IMR-90 (cell line): ENCODE data around the gene CDKAL1. TPM values are rescaled to one million over a fixed set of nuclear protein-coding genes. Genes with fewer than 3 reads are reported as not detected.

Experiments used
- ATAC-seq: fragments of 200-7000 bp; cut with Tn5 transposase; 2 replicates; pipeline ENCODE4 v1.9.1; 2020; ENCODE audit warnings: low read depth, mild to moderate bottlenecking, moderate library complexity
- BruUV-seq: library from RNA; stranded (reverse); fragments of 400-500 nt; replicated peaks from 2 replicates; lab custom pipeline; 2021; lab: Mats Ljungman, UMichigan
- CTCF ChIA-PET: fragments of 300-600 bp; formaldehyde crosslinking; extraction: SDS; loops from one replicate; lab custom pipeline; 2021; ENCODE audit warnings: antibody characterized with exemption; lab: Yijun Ruan, JAX
- POLR2A ChIA-PET: fragments of 300-600 bp; sonication (Branson Sonifier 250); formaldehyde crosslinking; loops from one replicate; lab custom pipeline; 2022; ENCODE audit warnings: antibody characterized with exemption; ENCODE audit not compliant: unreplicated experiment; lab: Charles Lee
- DNase-seq: peaks from one replicate; pipeline ENCODE4 v3.0.0; 2013
- H2AFZ ChIP-seq: replicated peaks from 2 replicates; pipeline ENCODE3; 2013; ENCODE audit warnings: low read length, mild to moderate bottlenecking; ENCODE audit not compliant: poor library complexity
- H2AK5ac ChIP-seq: 2 replicates; pipeline ENCODE4 v1.6.1; 2013; ENCODE audit warnings: low read depth, low read length, inconsistent platforms
- H2AK9ac ChIP-seq: replicated peaks from 2 replicates; pipeline ENCODE3; 2013; ENCODE audit warnings: mild to moderate bottlenecking, low read depth, low read length, moderate library complexity; ENCODE audit not compliant: poor library complexity
- H2BK120ac ChIP-seq: 2 replicates; pipeline ENCODE4 v1.6.1; 2013; ENCODE audit warnings: low read depth, low read length, inconsistent platforms
- H2BK15ac ChIP-seq: 3 replicates; pipeline ENCODE4 v1.6.1; 2013; ENCODE audit warnings: low read depth, low read length, inconsistent platforms
- H2BK20ac ChIP-seq: 2 replicates; pipeline ENCODE4 v1.6.1; 2013; ENCODE audit warnings: low read depth, mild to moderate bottlenecking, inconsistent platforms, low read length, moderate library complexity
- H2BK5ac ChIP-seq: 2 replicates; pipeline ENCODE4 v1.6.1; 2013; ENCODE audit warnings: mild to moderate bottlenecking, low read depth, low read length, inconsistent platforms; ENCODE audit not compliant: poor library complexity, severe bottlenecking
- H3K14ac ChIP-seq: replicated peaks from 2 replicates; pipeline ENCODE4 v1.6.1; 2013; ENCODE audit warnings: low read depth, low read length, inconsistent platforms
- H3K18ac ChIP-seq: 2 replicates; pipeline ENCODE4 v1.6.1; 2013; ENCODE audit warnings: low read depth, low read length, control low read depth
- H3K23ac ChIP-seq: 2 replicates; pipeline ENCODE4 v1.6.1; 2013; ENCODE audit warnings: low read depth, low read length, inconsistent platforms
- H3K27ac ChIP-seq: 2 replicates; pipeline ENCODE4 v1.5.1; 2013; ENCODE audit warnings: mild to moderate bottlenecking, control low read depth, low read length; ENCODE audit not compliant: insufficient read depth
- H3K27me3 ChIP-seq: 2 replicates; pipeline ENCODE4 v1.6.1; 2013; ENCODE audit warnings: low read length; ENCODE audit not compliant: control insufficient read depth, insufficient read depth
- H3K36me3 ChIP-seq: 2 replicates; pipeline ENCODE4 v1.6.1; 2013; ENCODE audit warnings: low read length, mixed read lengths; ENCODE audit not compliant: control insufficient read depth, insufficient read depth
- H3K4ac ChIP-seq: 2 replicates; pipeline ENCODE4 v1.6.1; 2013; ENCODE audit warnings: low read depth, low read length, inconsistent platforms
- H3K4me1 ChIP-seq: 2 replicates; pipeline ENCODE4 v1.6.1; 2013; ENCODE audit warnings: low read length, mixed read lengths; ENCODE audit not compliant: control insufficient read depth, insufficient read depth
- H3K4me2 ChIP-seq: 2 replicates; pipeline ENCODE4 v1.6.1; 2013; ENCODE audit warnings: low read depth, mild to moderate bottlenecking, control low read depth, low read length, moderate library complexity
- H3K4me3 ChIP-seq: 2 replicates; pipeline ENCODE4 v1.5.1; 2013; ENCODE audit warnings: low read depth, mild to moderate bottlenecking, control low read depth, low read length, moderate library complexity; ENCODE audit not compliant: insufficient read depth
- H3K56ac ChIP-seq: 2 replicates; pipeline ENCODE4 v1.6.1; 2013; ENCODE audit warnings: low read length, inconsistent platforms; ENCODE audit not compliant: insufficient read depth; ENCODE audit errors: extremely low read depth
- H3K79me1 ChIP-seq, 2 experiments: 2 replicates each; pipeline ENCODE4 v1.6.1; 2013; ENCODE audit warnings: low read length in 2 of 2, inconsistent platforms in 1 of 2, low read depth in 1 of 2
- H3K9ac ChIP-seq: 2 replicates; pipeline ENCODE4 v1.6.1; 2013; ENCODE audit warnings: low read depth, low read length, control low read depth
- H3K9me1 ChIP-seq: 2 replicates; pipeline ENCODE4 v1.6.1; 2013; ENCODE audit warnings: low read length, inconsistent platforms; ENCODE audit not compliant: insufficient read depth
- H3K9me3 ChIP-seq: 2 replicates; pipeline ENCODE4 v1.6.1; 2013; ENCODE audit warnings: low read length; ENCODE audit not compliant: control insufficient read depth, insufficient read depth
- H4K20me1 ChIP-seq: 2 replicates; pipeline ENCODE4 v1.6.1; 2013; ENCODE audit warnings: low read length, inconsistent platforms; ENCODE audit not compliant: insufficient read depth
- H4K5ac ChIP-seq: 2 replicates; pipeline ENCODE4 v1.6.1; 2013; ENCODE audit warnings: mild to moderate bottlenecking, low read depth, low read length, control low read depth
- H4K8ac ChIP-seq, 2 experiments: 2 replicates each; pipeline ENCODE4 v1.6.1; 2013; ENCODE audit warnings: low read depth in 2 of 2, low read length in 2 of 2, control low read depth in 1 of 2, inconsistent platforms in 1 of 2
- H4K91ac ChIP-seq: 2 replicates; pipeline ENCODE4 v1.6.1; 2013; ENCODE audit warnings: low read depth, low read length, inconsistent platforms; ENCODE audit not compliant: insufficient read depth
- BHLHE40 ChIP-seq: fragments of 150-350 bp; IDR thresholded peaks from 2 replicates; pipeline ENCODE4 v1.6.1; 2016; ENCODE audit warnings: mild to moderate bottlenecking, low read depth, low read length
- CEBPB ChIP-seq: IDR thresholded peaks from 2 replicates; pipeline ENCODE4 v1.6.1; 2012; ENCODE audit warnings: low read depth, low read length, improper control_type of control experiment
- CHD1 ChIP-seq: IDR thresholded peaks from 2 replicates; pipeline ENCODE4 v1.6.1; 2012; ENCODE audit warnings: low read depth, low read length, improper control_type of control experiment
- FOS ChIP-seq: fragments of 150-350 bp; IDR thresholded peaks from 2 replicates; pipeline ENCODE4 v1.6.1; 2016; ENCODE audit warnings: low read depth, low read length
- MAFK ChIP-seq: IDR thresholded peaks from 2 replicates; pipeline ENCODE4 v1.6.1; 2012; ENCODE audit warnings: low read depth, low read length, improper control_type of control experiment
- MAZ ChIP-seq: IDR thresholded peaks from 2 replicates; pipeline ENCODE4 v1.6.1; 2012; ENCODE audit warnings: low read depth, mild to moderate bottlenecking, low read length, improper control_type of control experiment, moderate library complexity, borderline replicate concordance
- MXI1 ChIP-seq: IDR thresholded peaks from 2 replicates; pipeline ENCODE4 v1.6.1; 2012; ENCODE audit warnings: low read depth, mild to moderate bottlenecking, low read length, moderate library complexity, borderline replicate concordance
- NFE2L2 ChIP-seq: fragments of 150-350 bp; IDR thresholded peaks from 2 replicates; pipeline ENCODE4 v1.6.1; 2016; ENCODE audit warnings: low read depth, mild to moderate bottlenecking, low read length
- POLR2A ChIP-seq: IDR thresholded peaks from 2 replicates; pipeline ENCODE4 v1.6.1; 2012; ENCODE audit warnings: mild to moderate bottlenecking, low read depth, low read length
- RAD21 ChIP-seq: IDR thresholded peaks from 2 replicates; pipeline ENCODE4 v1.6.1; 2012; ENCODE audit warnings: low read length, improper control_type of control experiment
- RCOR1 ChIP-seq: IDR thresholded peaks from 2 replicates; pipeline ENCODE4 v1.6.1; 2012; ENCODE audit warnings: mild to moderate bottlenecking, low read length, improper control_type of control experiment; ENCODE audit not compliant: insufficient replicate concordance
- RFX5 ChIP-seq: IDR thresholded peaks from 2 replicates; pipeline ENCODE4 v1.8.0; 2012; ENCODE audit warnings: low read depth, mild to moderate bottlenecking, low read length, moderate library complexity
- SMC3 ChIP-seq: fragments of 150-350 bp; IDR thresholded peaks from 2 replicates; pipeline ENCODE4 v1.6.1; 2016; ENCODE audit warnings: low read depth, mild to moderate bottlenecking, antibody characterized with exemption, low read length, moderate library complexity
- WGBS, 2 experiments: methylation state at CpG; one replicate each; pipeline versions ENCODE4 v1.1.5 to v1.1.7; 2013; ENCODE audit warnings: missing lambda C conversion rate in 2 of 2; ENCODE audit not compliant: insufficient read length in 1 of 2; ENCODE audit errors: extremely low coverage in 2 of 2; 5-methylcytosine and 5-hydroxymethylcytosine counted together
- dilution Hi-C: fragments of 300-500 bp; cut with HindIII; formaldehyde crosslinking; loops from one replicate; pipeline ENCODE4 v1.14.3; 2018; ENCODE audit warnings: low sequenced_read_pairs; ENCODE audit not compliant: unreplicated experiment
- in situ Hi-C: fragments of 300-500 bp; cut with MboI; formaldehyde crosslinking; loops from 3 replicates; pipeline ENCODE4 v1.14.3; 2019; ENCODE audit warnings: low sequenced_read_pairs, inconsistent platforms, mixed read lengths
- intact Hi-C: fragments of 100-400 bp; cut with micrococcal nuclease; formaldehyde crosslinking; loops from 2 replicates; pipeline ENCODE4 v1.10.0; 2022
- polyA plus RNA-seq, 3 experiments: library from polyadenylated mRNA; depleted of rRNA; stranded (reverse); fragments of >200 nt; gene quantifications; 2 replicates each; pipeline ENCODE4 v1.2.3, GENCODE V29; 2012; ENCODE audit warnings: low replicate concordance in 1 of 3
- total RNA-seq: library from RNA; depleted of rRNA; stranded (reverse); fragments of >200 nt; gene quantifications from 2 replicates; pipeline ENCODE4 v1.2.3, GENCODE V29; 2012
- TF ChIP-seq, protein P1 (sequence below): conservative IDR thresholded peaks from 2 replicates; pipeline ENCODE4 v1.5.1; 2012; ENCODE audit warnings: mild to moderate bottlenecking, low read depth, low read length, improper control_type of control experiment
- TF ChIP-seq, protein P2 (sequence below): fragments of 150-350 bp; IDR thresholded peaks from 2 replicates; pipeline ENCODE4 v1.6.1; 2017; ENCODE audit warnings: mild to moderate bottlenecking, antibody characterized with exemption, low read length, low read depth
- TF ChIP-seq, protein P3 (sequence below): fragments of 150-350 bp; IDR thresholded peaks from 2 replicates; pipeline ENCODE4 v1.6.1; 2016; ENCODE audit warnings: low read depth, mild to moderate bottlenecking, low read length, moderate library complexity, borderline replicate concordance

CDKAL1 gene
- total and polyA plus RNA-seq, 2 of the 4 experiments (the other 2 are of a cell fraction) = 3.7 to 13.1 TPM

DNA sequence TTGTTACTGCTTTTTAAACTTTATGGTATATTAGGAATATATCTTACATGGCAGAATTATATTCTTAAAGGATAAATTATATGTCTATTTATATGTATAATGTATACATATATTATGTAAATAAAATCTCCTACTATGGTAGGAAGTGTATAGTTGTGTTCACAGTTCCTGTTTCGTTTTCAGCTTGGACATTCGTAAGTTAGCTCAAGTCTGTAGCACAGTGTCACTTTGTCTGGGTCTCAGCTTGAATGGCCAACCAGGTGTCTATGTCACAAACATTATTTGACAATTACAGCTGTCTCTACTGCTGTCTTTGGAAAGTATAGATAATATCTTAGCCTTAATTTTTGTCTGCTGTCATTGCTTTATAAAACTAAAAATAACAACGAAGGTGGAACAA, 303.9 kb downstream of the CDKAL1 start:
- Histone ChIP-seq H3K9me3 (no peaks in the 10 kb centered on the region), H3K79me1 (no peaks in the 10 kb centered on the region), H3K56ac (no peak overlapping the region), H3K18ac (no peak overlapping the region), H4K20me1 (no peaks in the 10 kb centered on the region), H3K4me1 (no peaks in the 10 kb centered on the region), H3K4ac (no peak overlapping the region), H3K23ac (no peak overlapping the region), H3K4me3 (no peak overlapping the region), H4K8ac (no peak overlapping the region), H2AFZ (no peak overlapping the region), H2AK5ac (no peak overlapping the region), H4K5ac (no peak overlapping the region), H2BK5ac (no peak overlapping the region), H4K91ac (no peak overlapping the region), H2AK9ac (no peak overlapping the region), H3K14ac (no peak overlapping the region), H2BK20ac (no peak overlapping the region), H2BK15ac (no peak overlapping the region), H3K9ac (no peak overlapping the region), H3K4me2 (no peak overlapping the region), H2BK120ac (no peak overlapping the region), H3K27me3 (no peaks in the 10 kb centered on the region), H3K9me1 (no peaks in the 10 kb centered on the region), H3K27ac (no peak overlapping the region), H3K36me3 (no peaks in the 10 kb centered on the region; the same call in 1 of the 2 replicates)
- in situ Hi-C loops = no loop called here
- dilution Hi-C loops = no loop called here
- ChIA-PET POLR2A (no interaction called here), CTCF (no interaction called here)
- TF ChIP-seq, protein P1, sequence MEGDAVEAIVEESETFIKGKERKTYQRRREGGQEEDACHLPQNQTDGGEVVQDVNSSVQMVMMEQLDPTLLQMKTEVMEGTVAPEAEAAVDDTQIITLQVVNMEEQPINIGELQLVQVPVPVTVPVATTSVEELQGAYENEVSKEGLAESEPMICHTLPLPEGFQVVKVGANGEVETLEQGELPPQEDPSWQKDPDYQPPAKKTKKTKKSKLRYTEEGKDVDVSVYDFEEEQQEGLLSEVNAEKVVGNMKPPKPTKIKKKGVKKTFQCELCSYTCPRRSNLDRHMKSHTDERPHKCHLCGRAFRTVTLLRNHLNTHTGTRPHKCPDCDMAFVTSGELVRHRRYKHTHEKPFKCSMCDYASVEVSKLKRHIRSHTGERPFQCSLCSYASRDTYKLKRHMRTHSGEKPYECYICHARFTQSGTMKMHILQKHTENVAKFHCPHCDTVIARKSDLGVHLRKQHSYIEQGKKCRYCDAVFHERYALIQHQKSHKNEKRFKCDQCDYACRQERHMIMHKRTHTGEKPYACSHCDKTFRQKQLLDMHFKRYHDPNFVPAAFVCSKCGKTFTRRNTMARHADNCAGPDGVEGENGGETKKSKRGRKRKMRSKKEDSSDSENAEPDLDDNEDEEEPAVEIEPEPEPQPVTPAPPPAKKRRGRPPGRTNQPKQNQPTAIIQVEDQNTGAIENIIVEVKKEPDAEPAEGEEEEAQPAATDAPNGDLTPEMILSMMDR = no peak
- TF ChIP-seq, protein P2, sequence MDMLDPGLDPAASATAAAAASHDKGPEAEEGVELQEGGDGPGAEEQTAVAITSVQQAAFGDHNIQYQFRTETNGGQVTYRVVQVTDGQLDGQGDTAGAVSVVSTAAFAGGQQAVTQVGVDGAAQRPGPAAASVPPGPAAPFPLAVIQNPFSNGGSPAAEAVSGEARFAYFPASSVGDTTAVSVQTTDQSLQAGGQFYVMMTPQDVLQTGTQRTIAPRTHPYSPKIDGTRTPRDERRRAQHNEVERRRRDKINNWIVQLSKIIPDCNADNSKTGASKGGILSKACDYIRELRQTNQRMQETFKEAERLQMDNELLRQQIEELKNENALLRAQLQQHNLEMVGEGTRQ = no peak
- no peak for TF ChIP-seq SMC3
- TF ChIP-seq MAFK = no peak
- TF ChIP-seq POLR2A = no peak
- TF ChIP-seq FOS = no peak
- no peak for TF ChIP-seq CHD1
- TF ChIP-seq RAD21 = no peak
- TF ChIP-seq CEBPB = no peak
- TF ChIP-seq RFX5 = no peak
- no peak for TF ChIP-seq RCOR1
- no peak for TF ChIP-seq BHLHE40
- no peak for TF ChIP-seq NFE2L2
- no peak for TF ChIP-seq MXI1
- TF ChIP-seq MAZ = no peak
- TF ChIP-seq, protein P3, sequence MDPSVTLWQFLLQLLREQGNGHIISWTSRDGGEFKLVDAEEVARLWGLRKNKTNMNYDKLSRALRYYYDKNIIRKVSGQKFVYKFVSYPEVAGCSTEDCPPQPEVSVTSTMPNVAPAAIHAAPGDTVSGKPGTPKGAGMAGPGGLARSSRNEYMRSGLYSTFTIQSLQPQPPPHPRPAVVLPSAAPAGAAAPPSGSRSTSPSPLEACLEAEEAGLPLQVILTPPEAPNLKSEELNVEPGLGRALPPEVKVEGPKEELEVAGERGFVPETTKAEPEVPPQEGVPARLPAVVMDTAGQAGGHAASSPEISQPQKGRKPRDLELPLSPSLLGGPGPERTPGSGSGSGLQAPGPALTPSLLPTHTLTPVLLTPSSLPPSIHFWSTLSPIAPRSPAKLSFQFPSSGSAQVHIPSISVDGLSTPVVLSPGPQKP = no peak
- DNase-seq (no peak), ATAC-seq (no peak)
- intact Hi-C loops = no loop called here
- WGBS, 2 experiments = no CpG with 5 or more reads among the region's 3 CpGs
- BruUV-seq = no TSS peak
